Smooth muscle cell (in vitro differentiated cells): ENCODE results near the gene GSG1. TPM values are rescaled to one million over a fixed set of nuclear protein-coding genes. Genes with fewer than 3 reads are reported as not detected.

Source experiments
- DNase-seq: peaks from one replicate; lab custom pipeline; 2025; ENCODE audit not compliant: unreplicated experiment; lab: John Stamatoyannopoulos, UW
- H2AFZ ChIP-seq: fragments of 200-600 bp; sonication (generic); 2 replicates; pipeline ENCODE4 v1.6.0; 2016; ENCODE audit warnings: antibody characterized with exemption, low read depth, mild to moderate bottlenecking
- H3F3A ChIP-seq: fragments of 200-600 bp; sonication (generic); 2 replicates; pipeline ENCODE4 v1.6.0; 2017; ENCODE audit warnings: antibody characterized with exemption, low read depth
- H3K27ac ChIP-seq: fragments of 200-600 bp; sonication (generic); 2 replicates; pipeline ENCODE4 v1.5.1; 2016; ENCODE audit warnings: low read depth, mild to moderate bottlenecking
- H3K27me3 ChIP-seq: fragments of 200-600 bp; sonication (generic); 2 replicates; pipeline ENCODE4 v1.6.1; 2016; ENCODE audit warnings: low read depth, mild to moderate bottlenecking
- H3K36me3 ChIP-seq: fragments of 200-600 bp; sonication (generic); 2 replicates; pipeline ENCODE4 v1.5.1; 2016; ENCODE audit warnings: low read depth
- H3K4me1 ChIP-seq: fragments of 200-600 bp; sonication (generic); 2 replicates; pipeline ENCODE4 v1.5.1; 2016; ENCODE audit warnings: low read depth
- H3K4me2 ChIP-seq: fragments of 200-600 bp; sonication (generic); 2 replicates; pipeline ENCODE4 v1.6.0; 2016; ENCODE audit warnings: mild to moderate bottlenecking
- H3K4me3 ChIP-seq: fragments of 200-600 bp; sonication (generic); 2 replicates; pipeline ENCODE4 v1.5.1; 2016; ENCODE audit warnings: mild to moderate bottlenecking
- H3K79me2 ChIP-seq: fragments of 200-600 bp; sonication (generic); 2 replicates; pipeline ENCODE4 v1.6.0; 2016; ENCODE audit warnings: low read depth, mild to moderate bottlenecking
- H3K9ac ChIP-seq: fragments of 200-600 bp; sonication (generic); 2 replicates; pipeline ENCODE4 v1.6.0; 2016; ENCODE audit warnings: low read depth
- H3K9me3 ChIP-seq: fragments of 200-600 bp; sonication (generic); replicated peaks from 2 replicates; pipeline ENCODE4 v1.5.1; 2016; ENCODE audit warnings: low read depth
- H4K20me1 ChIP-seq: fragments of 200-600 bp; sonication (generic); 2 replicates; pipeline ENCODE4 v1.6.0; 2016; ENCODE audit warnings: low read depth
- WGBS: methylation state at CpG from one replicate; pipeline ENCODE4 v1.1.7; 2016; ENCODE audit warnings: low lambda C conversion rate; 5-methylcytosine and 5-hydroxymethylcytosine counted together
- polyA plus RNA-seq: library from polyadenylated mRNA; unstranded; fragments of >200 nt; fragmentation: Nextera tagmentation; extraction: Ambion mirVana; gene quantifications from 2 replicates; pipeline ENCODE4 v1.2.1, GENCODE V29; 2016
- total RNA-seq: library from RNA; depleted of rRNA; stranded (reverse); fragments of >200 nt; gene quantifications from 2 replicates; pipeline ENCODE4 v1.2.3, GENCODE V29; 2014
- TF ChIP-seq, protein P1 (sequence below): fragments of 200-600 bp; sonication (generic); IDR thresholded peaks from 2 replicates; pipeline ENCODE4 v1.5.1; 2017; ENCODE audit warnings: borderline replicate concordance, mild to moderate bottlenecking, antibody characterized with exemption; ENCODE audit not compliant: insufficient read depth, poor library complexity, severe bottlenecking

The GSG1 gene
- total and polyA plus RNA-seq, 2 experiments from 2014 or later = not detected

DNA sequence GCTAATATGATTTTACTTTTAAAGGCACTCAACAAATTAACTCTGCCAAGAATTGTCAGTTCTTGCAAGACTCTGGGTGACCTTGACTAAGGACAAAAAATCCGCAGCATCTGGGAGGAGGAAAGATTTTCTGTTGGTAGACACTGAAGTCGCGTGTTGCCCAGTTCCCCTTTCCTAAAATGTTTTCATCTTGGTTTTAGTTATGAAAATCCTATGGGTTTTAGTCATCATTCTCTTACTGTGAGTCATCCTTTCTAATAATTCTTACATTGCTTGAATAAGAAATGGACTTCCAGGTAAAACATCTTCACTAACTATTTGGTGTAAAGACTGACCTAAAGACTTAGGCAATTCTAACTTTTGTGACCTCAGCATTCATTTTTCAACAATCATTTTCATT is 9.1 kb downstream of the GSG1 start:
- peak overlapping the region; percentile 25 for H3K4me2 ChIP-seq

DNA sequence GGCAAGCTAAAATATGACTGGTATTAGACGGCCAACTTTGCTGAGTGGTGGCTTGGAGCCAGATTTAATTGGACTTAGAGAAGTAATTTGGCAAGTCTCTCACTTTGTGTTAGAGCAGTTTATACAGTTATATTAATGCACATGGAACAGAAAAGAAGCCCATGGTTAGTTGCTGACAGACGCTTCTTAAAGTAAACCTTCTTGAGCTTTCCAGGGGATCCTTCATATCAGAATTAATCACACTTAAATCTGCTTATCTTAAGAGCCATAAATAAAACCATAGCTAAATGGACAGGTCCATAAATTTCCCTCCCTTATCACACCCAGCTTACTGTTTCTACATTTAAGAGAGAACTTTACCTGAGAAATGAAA is 9.6 kb downstream of the GSG1 start:
- H3K27ac ChIP-seq = peak overlapping the region; percentile 30
- no peak overlapping the region for H2AFZ ChIP-seq
- no peak overlapping the region for H3K9ac ChIP-seq
- no peaks in the 10 kb centered on the region for H3K79me2 ChIP-seq
- DNase-seq = no peak
- H3K4me1 ChIP-seq = peaks cover 20% of the 10 kb centered on the region
- TF ChIP-seq, protein P1, sequence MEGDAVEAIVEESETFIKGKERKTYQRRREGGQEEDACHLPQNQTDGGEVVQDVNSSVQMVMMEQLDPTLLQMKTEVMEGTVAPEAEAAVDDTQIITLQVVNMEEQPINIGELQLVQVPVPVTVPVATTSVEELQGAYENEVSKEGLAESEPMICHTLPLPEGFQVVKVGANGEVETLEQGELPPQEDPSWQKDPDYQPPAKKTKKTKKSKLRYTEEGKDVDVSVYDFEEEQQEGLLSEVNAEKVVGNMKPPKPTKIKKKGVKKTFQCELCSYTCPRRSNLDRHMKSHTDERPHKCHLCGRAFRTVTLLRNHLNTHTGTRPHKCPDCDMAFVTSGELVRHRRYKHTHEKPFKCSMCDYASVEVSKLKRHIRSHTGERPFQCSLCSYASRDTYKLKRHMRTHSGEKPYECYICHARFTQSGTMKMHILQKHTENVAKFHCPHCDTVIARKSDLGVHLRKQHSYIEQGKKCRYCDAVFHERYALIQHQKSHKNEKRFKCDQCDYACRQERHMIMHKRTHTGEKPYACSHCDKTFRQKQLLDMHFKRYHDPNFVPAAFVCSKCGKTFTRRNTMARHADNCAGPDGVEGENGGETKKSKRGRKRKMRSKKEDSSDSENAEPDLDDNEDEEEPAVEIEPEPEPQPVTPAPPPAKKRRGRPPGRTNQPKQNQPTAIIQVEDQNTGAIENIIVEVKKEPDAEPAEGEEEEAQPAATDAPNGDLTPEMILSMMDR = no peak
- H3K4me3 ChIP-seq = no peak overlapping the region
- peaks cover 16% of the 10 kb centered on the region for H3F3A ChIP-seq
- no peaks in the 10 kb centered on the region for H3K27me3 ChIP-seq
- peak overlapping the region; percentile 25 for H3K4me2 ChIP-seq
- H4K20me1 ChIP-seq = no peaks in the 10 kb centered on the region
- no peaks in the 10 kb centered on the region for H3K36me3 ChIP-seq
- H3K9me3 ChIP-seq = no peaks in the 10 kb centered on the region
- 52% methylated on average over 2 of the region's 2 CpGs for WGBS

More for the DNA sequence above, 9.1 kb downstream of the GSG1 start:
- 34% methylated on average over 3 of the region's 3 CpGs for WGBS
- H3K9ac ChIP-seq = no peak overlapping the region
- H4K20me1 ChIP-seq = no peaks in the 10 kb centered on the region
- H3K27me3 ChIP-seq = no peaks in the 10 kb centered on the region
- no peak for DNase-seq
- peaks cover 19% of the 10 kb centered on the region for H3F3A ChIP-seq
- no peaks in the 10 kb centered on the region for H3K36me3 ChIP-seq
- H3K4me3 ChIP-seq = no peak overlapping the region
- no peaks in the 10 kb centered on the region for H3K9me3 ChIP-seq
- peak overlapping the region; percentile 30 for H3K27ac ChIP-seq
- H3K79me2 ChIP-seq = no peaks in the 10 kb centered on the region
- no peak overlapping the region for H2AFZ ChIP-seq
- peaks cover 23% of the 10 kb centered on the region for H3K4me1 ChIP-seq
- TF ChIP-seq, protein P1 = no peak

DNA sequence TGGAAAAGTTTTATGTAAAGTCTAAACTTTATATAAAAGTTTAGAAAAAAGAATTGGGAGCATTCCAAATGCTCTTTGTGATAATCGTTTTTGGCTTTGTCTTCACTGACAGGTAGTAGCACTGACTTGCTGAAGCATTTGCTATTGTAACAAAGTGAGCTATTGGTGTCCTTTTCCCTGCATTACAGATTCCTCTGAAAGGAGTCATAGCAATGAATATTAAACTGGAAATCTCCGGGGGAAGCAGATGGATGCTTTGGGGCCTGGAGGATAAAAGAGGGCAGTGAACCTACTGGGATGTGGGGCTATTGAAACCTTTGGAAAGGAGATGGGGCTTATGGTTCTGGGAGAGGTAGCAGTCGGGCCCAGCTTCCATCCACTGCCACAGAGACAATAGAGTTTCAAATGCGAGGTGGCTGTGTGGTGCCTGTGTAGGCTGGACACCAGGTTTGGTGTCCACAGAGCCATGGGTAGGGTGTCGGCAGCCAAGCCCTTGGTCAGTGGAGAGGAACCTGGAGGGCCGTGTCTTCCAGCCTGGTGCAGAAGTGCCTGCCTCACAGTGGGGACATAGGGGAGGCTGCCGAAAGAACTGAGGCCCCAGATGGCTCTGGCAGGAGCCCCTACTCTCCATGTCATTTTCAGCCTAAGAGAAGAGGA is 10.1 kb downstream of the GSG1 start:
- H2AFZ ChIP-seq = no peak overlapping the region
- 85% methylated on average over 7 of the region's 7 CpGs for WGBS
- no peaks in the 10 kb centered on the region for H3K79me2 ChIP-seq
- peaks cover 15% of the 10 kb centered on the region for H3K4me1 ChIP-seq
- no peak overlapping the region for H3K9ac ChIP-seq
- no peak overlapping the region for H3K27ac ChIP-seq
- H4K20me1 ChIP-seq = no peaks in the 10 kb centered on the region
- no peaks in the 10 kb centered on the region for H3K27me3 ChIP-seq
- DNase-seq = no peak
- peak overlapping the region; percentile 25 for H3K4me2 ChIP-seq
- no peaks in the 10 kb centered on the region for H3K9me3 ChIP-seq
- TF ChIP-seq, protein P1 = no peak
- no peak overlapping the region for H3K4me3 ChIP-seq
- no peaks in the 10 kb centered on the region for H3K36me3 ChIP-seq
- H3F3A ChIP-seq = peaks cover 11% of the 10 kb centered on the region

DNA sequence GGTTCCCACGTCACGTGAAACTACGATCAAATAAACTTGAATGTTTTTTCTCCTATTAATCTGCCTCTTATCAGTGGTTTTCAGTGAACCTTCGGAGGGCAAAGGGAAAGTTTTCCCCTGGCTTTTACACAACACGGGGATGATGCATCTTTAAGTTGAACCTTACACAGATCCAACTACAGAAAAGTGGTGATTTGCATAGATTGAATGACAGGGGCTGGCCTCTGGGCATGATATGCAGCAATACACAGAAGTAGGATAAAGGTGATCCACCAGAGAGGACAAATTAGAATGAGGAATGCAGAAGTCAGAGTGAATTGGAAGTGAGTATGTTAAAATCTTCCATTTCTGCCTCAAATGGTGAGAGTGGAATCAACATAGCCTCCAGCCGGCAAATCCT is 11.6 kb downstream of the GSG1 start:
- H3K4me2 ChIP-seq = no peak overlapping the region
- no peaks in the 10 kb centered on the region for H3K27me3 ChIP-seq
- peaks cover under 1% of the 10 kb centered on the region for H3F3A ChIP-seq
- no peak overlapping the region for H3K9ac ChIP-seq
- H3K4me1 ChIP-seq = peaks cover 8% of the 10 kb centered on the region
- H3K9me3 ChIP-seq = no peaks in the 10 kb centered on the region
- H3K79me2 ChIP-seq = no peaks in the 10 kb centered on the region
- no peak overlapping the region for H3K27ac ChIP-seq
- DNase-seq = no peak
- no peaks in the 10 kb centered on the region for H3K36me3 ChIP-seq
- 86% methylated on average over 6 of the region's 6 CpGs for WGBS
- H4K20me1 ChIP-seq = no peaks in the 10 kb centered on the region
- no peak overlapping the region for H2AFZ ChIP-seq
- TF ChIP-seq, protein P1 = no peak
- no peak overlapping the region for H3K4me3 ChIP-seq
